K562 (cell line): ENCODE measurements around the gene TGM5. TPM values are rescaled to one million over a fixed set of nuclear protein-coding genes. Genes with fewer than 3 reads are reported as not detected.

ENCODE experiments used
- ATAC-seq: fragments of 200-7000 bp; cut with Tn5 transposase; 3 replicates; pipeline ENCODE4 v1.9.1; 2020; ENCODE audit warnings: moderate library complexity
- BruUV-seq: library from RNA; stranded (reverse); fragments of 400-500 nt; replicated peaks from 2 replicates; lab custom pipeline; 2021; lab: Mats Ljungman, UMichigan
- CTCF ChIA-PET: fragments of 300-600 bp; formaldehyde crosslinking; extraction: SDS; loops from one replicate; lab custom pipeline; 2021; ENCODE audit warnings: low intra/inter-chr PET ratio; lab: Yijun Ruan, JAX
- POLR2A ChIA-PET: fragments of 300-600, 350-650 bp; sonication (Branson Sonifier 250); formaldehyde crosslinking; extraction: SDS; loops from one replicate; lab custom pipeline; 2021; ENCODE audit warnings: antibody characterized with exemption, inconsistent platforms; lab: Yijun Ruan, JAX
- DNase-seq, 4 experiments: peaks; one replicate each; pipeline versions ENCODE4 v3.0.0 to v3.0.0-alpha.2; 2011 to 2018; ENCODE audit warnings: low spot score in 3 of 4, mixed read lengths in 3 of 4; ENCODE audit errors: extremely low read depth in 1 of 4
- FAIRE-seq: peaks from 2 replicates; lab custom pipeline; 2011; peaks lifted over from hg19 to GRCh38; lab: Jason Lieb, UNC
- H2AFZ ChIP-seq: 2 replicates; pipeline ENCODE4 v1.6.0; 2011; ENCODE audit warnings: low read depth, low read length, control low read depth, inconsistent platforms
- H3K27ac ChIP-seq: fragments of 200-600 bp; 3 replicates; pipeline ENCODE4 v1.8.0; 2011; ENCODE audit warnings: low read depth, mild to moderate bottlenecking, control low read depth, inconsistent platforms, low read length, moderate library complexity, mixed read lengths; ENCODE audit errors: extremely low read depth
- H3K27me3 ChIP-seq, 2 experiments: fragments of 300-600 bp in 1 of 2; 2 replicates in 1 of 2; 3 replicates in 1 of 2; pipeline versions ENCODE4 v1.6.0 to v1.8.0; 2011; ENCODE audit warnings: inconsistent platforms in 2 of 2, low read length in 2 of 2, mild to moderate bottlenecking in 1 of 2, mixed read lengths in 1 of 2, moderate library complexity in 1 of 2; ENCODE audit not compliant: control insufficient read depth in 2 of 2, insufficient read depth in 2 of 2
- H3K36me3 ChIP-seq: fragments of 300-600 bp; 3 replicates; pipeline ENCODE4 v1.8.0; 2011; ENCODE audit warnings: mild to moderate bottlenecking, low read length, inconsistent platforms; ENCODE audit not compliant: control insufficient read depth, insufficient read depth
- H3K4me1 ChIP-seq, 2 experiments: fragments of 200-600 bp in 1 of 2; replicated peaks in 1 of 2; 2 replicates in 1 of 2; 3 replicates in 1 of 2; pipeline versions ENCODE4 v1.5.1 to v1.8.0; 2011; ENCODE audit warnings: inconsistent platforms in 2 of 2, low read length in 2 of 2, mild to moderate bottlenecking in 1 of 2, mixed read lengths in 1 of 2, moderate library complexity in 1 of 2; ENCODE audit not compliant: control insufficient read depth in 2 of 2, insufficient read depth in 2 of 2
- H3K4me2 ChIP-seq: 2 replicates; pipeline ENCODE4 v1.6.1; 2011; ENCODE audit warnings: low read length, control low read depth, inconsistent platforms, mixed read lengths; ENCODE audit not compliant: insufficient read depth
- H3K4me3 ChIP-seq: fragments of 200-600 bp; sonication (generic), shearing (Covaris generic); 2 replicates; pipeline ENCODE4 v1.5.1; 2016; ENCODE audit warnings: control low read depth, inconsistent platforms
- H3K79me2 ChIP-seq: fragments of 200-600 bp; 3 replicates; pipeline ENCODE4 v1.8.0; 2011; ENCODE audit warnings: low read length, inconsistent platforms; ENCODE audit not compliant: control insufficient read depth, insufficient read depth
- H3K9ac ChIP-seq, 2 experiments: 2 replicates each; pipeline versions ENCODE4 v1.6.0 to v1.6.1; 2011; ENCODE audit warnings: low read depth in 2 of 2, low read length in 2 of 2, control low read depth in 1 of 2, inconsistent platforms in 1 of 2, mild to moderate bottlenecking in 1 of 2, mixed read lengths in 1 of 2; ENCODE audit not compliant: insufficient read depth in 1 of 2
- H3K9me1 ChIP-seq: one replicate; pipeline ENCODE4 v1.6.0; 2011; ENCODE audit warnings: inconsistent platforms, mild to moderate bottlenecking, low read length, moderate library complexity; ENCODE audit not compliant: control insufficient read depth, insufficient read depth
- H3K9me3 ChIP-seq: replicated peaks from 2 replicates; pipeline ENCODE4 v1.5.1; 2011; ENCODE audit warnings: low read depth, low read length, inconsistent platforms; ENCODE audit not compliant: control insufficient read depth, insufficient read depth
- H4K20me1 ChIP-seq: replicated peaks from 2 replicates; pipeline ENCODE4 v1.6.1; 2011; ENCODE audit warnings: low read length, inconsistent platforms, mixed read lengths; ENCODE audit not compliant: control insufficient read depth, insufficient read depth
- CBX1 ChIP-seq: sonication (generic); IDR thresholded peaks from 2 replicates; pipeline ENCODE4 v1.6.1; 2016; ENCODE audit warnings: antibody characterized with exemption, low read depth, mild to moderate bottlenecking
- FOXJ2 ChIP-seq: fragments of 200-800 bp; sonication (Bioruptor generic); IDR thresholded peaks from 2 replicates; pipeline ENCODE4 v1.6.1; 2016; ENCODE audit warnings: missing genetic modification characterization, missing compliant biosample characterization
- NFE2 ChIP-seq: IDR thresholded peaks from 2 replicates; pipeline ENCODE4 v1.6.1; 2014; ENCODE audit warnings: antibody characterized with exemption, low read depth
- PHTF2 ChIP-seq: fragments of 250-450 bp; sonication (Bioruptor Pico); IDR thresholded peaks from 2 replicates; pipeline ENCODE4 v1.5.0; 2021; ENCODE audit warnings: mild to moderate bottlenecking
- SUPT5H ChIP-seq: fragments of 450-650 bp; IDR thresholded peaks from 2 replicates; pipeline ENCODE4 v1.6.1; 2016
- THRAP3 ChIP-seq: fragments of 450-650 bp; IDR thresholded peaks from 2 replicates; pipeline ENCODE4 v1.6.1; 2016; ENCODE audit warnings: mild to moderate bottlenecking, inconsistent platforms, borderline replicate concordance
- ZNF695 ChIP-seq: fragments of 450-650 bp; formaldehyde crosslinking; IDR thresholded peaks from 2 replicates; pipeline ENCODE4 v1.4.0; 2020; ENCODE audit warnings: mild to moderate bottlenecking, moderate library complexity
- ZNF830 ChIP-seq: fragments of 250-450 bp; sonication (Bioruptor Pico); IDR thresholded peaks from 2 replicates; pipeline ENCODE4 v1.5.0; 2021; ENCODE audit warnings: mild to moderate bottlenecking
- WGBS: fragments of 100-300 bp; shearing (Covaris generic); methylation state at CpG from one replicate; pipeline ENCODE4 v1.1.6; 2016; ENCODE audit warnings: low coverage, mixed read lengths; ENCODE audit not compliant: insufficient coverage; ENCODE audit errors: missing lambda C conversion rate; 5-methylcytosine and 5-hydroxymethylcytosine counted together
- in situ Hi-C: fragments of 300-500 bp; cut with MboI; formaldehyde crosslinking; loops from 4 replicates; pipeline ENCODE4 v1.15.0; 2018; ENCODE audit warnings: inconsistent platforms, mixed read lengths
- intact Hi-C: fragments of 100-400 bp; cut with micrococcal nuclease; formaldehyde crosslinking; loops from 2 replicates; pipeline ENCODE4 v1.14.2; 2022
- polyA plus RNA-seq, 8 experiments: library from polyadenylated mRNA; depleted of rRNA in 4 of 8; stranded (reverse) in 5 of 8; unstranded in 3 of 8; fragments of >200 nt; fragmentation: Nextera tagmentation in 2 of 8; fragmentation: Illumina TruSeq in 1 of 8; extraction: Ambion mirVana in 2 of 8; extraction: Trizol in 1 of 8; gene quantifications; 2 replicates each; pipeline versions ENCODE4 v1.2.1 to v1.2.3, GENCODE V29; 2011 to 2014; ENCODE audit warnings: inconsistent platforms in 1 of 8, missing spikeins in 1 of 8
- total RNA-seq, 7 experiments: library from RNA; depleted of rRNA in 6 of 7; stranded (reverse); fragments of >200 nt in 6 of 7; fragmentation: Illumina TruSeq in 2 of 7; extraction: Trizol in 2 of 7; gene quantifications; 2 replicates each; pipeline versions ENCODE4 v1.2.1 to v1.2.3, GENCODE V29; 2011 to 2021; ENCODE audit warnings: low replicate concordance in 1 of 7
- TF ChIP-seq, protein P1 (sequence below): fragments of 450-650 bp; IDR thresholded peaks from 2 replicates; pipeline ENCODE4 v1.6.1; 2016; ENCODE audit warnings: low read depth
- TF ChIP-seq, protein P2 (sequence below): fragments of 450-650 bp; IDR thresholded peaks from 2 replicates; pipeline ENCODE4 v1.6.1; 2016; ENCODE audit warnings: borderline replicate concordance
- TF ChIP-seq, protein P3 (sequence below): fragments of 450-650 bp; IDR thresholded peaks from 2 replicates; pipeline ENCODE4 v1.7.0; 2016; ENCODE audit warnings: borderline replicate concordance

Gene TGM5
- total and polyA plus RNA-seq, 9 of the 15 experiments (the other 6 are each of a cell fraction or from before 2014, with no cell fraction given): 0.03 to 0.10 (median 0.07) TPM; not detected in 6

DNA sequence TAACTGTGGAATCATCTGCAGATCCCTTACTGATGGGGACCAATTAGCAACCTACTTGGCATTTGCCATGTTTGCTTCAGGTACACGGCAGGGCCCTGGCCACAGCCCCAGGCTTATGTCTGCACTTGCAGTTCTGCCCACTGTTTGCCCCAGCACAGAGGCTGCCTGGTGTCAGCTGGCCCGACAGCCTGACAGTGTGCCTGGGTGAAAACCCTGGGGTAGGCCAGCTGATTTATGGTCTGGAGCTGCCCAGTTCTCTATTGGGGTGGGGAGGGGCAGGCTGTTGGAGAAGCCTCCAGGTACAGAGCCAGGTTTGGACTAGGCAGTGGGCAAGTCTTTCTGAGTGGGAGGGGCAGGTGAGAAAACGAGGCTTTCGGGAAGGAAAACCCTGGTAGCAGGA is 11.2 kb upstream of the TGM5 start:
- no peaks in the 10 kb centered on the region; a peak in 1 of 5 replicates for H3K4me1 ChIP-seq
- TF ChIP-seq, protein P1, sequence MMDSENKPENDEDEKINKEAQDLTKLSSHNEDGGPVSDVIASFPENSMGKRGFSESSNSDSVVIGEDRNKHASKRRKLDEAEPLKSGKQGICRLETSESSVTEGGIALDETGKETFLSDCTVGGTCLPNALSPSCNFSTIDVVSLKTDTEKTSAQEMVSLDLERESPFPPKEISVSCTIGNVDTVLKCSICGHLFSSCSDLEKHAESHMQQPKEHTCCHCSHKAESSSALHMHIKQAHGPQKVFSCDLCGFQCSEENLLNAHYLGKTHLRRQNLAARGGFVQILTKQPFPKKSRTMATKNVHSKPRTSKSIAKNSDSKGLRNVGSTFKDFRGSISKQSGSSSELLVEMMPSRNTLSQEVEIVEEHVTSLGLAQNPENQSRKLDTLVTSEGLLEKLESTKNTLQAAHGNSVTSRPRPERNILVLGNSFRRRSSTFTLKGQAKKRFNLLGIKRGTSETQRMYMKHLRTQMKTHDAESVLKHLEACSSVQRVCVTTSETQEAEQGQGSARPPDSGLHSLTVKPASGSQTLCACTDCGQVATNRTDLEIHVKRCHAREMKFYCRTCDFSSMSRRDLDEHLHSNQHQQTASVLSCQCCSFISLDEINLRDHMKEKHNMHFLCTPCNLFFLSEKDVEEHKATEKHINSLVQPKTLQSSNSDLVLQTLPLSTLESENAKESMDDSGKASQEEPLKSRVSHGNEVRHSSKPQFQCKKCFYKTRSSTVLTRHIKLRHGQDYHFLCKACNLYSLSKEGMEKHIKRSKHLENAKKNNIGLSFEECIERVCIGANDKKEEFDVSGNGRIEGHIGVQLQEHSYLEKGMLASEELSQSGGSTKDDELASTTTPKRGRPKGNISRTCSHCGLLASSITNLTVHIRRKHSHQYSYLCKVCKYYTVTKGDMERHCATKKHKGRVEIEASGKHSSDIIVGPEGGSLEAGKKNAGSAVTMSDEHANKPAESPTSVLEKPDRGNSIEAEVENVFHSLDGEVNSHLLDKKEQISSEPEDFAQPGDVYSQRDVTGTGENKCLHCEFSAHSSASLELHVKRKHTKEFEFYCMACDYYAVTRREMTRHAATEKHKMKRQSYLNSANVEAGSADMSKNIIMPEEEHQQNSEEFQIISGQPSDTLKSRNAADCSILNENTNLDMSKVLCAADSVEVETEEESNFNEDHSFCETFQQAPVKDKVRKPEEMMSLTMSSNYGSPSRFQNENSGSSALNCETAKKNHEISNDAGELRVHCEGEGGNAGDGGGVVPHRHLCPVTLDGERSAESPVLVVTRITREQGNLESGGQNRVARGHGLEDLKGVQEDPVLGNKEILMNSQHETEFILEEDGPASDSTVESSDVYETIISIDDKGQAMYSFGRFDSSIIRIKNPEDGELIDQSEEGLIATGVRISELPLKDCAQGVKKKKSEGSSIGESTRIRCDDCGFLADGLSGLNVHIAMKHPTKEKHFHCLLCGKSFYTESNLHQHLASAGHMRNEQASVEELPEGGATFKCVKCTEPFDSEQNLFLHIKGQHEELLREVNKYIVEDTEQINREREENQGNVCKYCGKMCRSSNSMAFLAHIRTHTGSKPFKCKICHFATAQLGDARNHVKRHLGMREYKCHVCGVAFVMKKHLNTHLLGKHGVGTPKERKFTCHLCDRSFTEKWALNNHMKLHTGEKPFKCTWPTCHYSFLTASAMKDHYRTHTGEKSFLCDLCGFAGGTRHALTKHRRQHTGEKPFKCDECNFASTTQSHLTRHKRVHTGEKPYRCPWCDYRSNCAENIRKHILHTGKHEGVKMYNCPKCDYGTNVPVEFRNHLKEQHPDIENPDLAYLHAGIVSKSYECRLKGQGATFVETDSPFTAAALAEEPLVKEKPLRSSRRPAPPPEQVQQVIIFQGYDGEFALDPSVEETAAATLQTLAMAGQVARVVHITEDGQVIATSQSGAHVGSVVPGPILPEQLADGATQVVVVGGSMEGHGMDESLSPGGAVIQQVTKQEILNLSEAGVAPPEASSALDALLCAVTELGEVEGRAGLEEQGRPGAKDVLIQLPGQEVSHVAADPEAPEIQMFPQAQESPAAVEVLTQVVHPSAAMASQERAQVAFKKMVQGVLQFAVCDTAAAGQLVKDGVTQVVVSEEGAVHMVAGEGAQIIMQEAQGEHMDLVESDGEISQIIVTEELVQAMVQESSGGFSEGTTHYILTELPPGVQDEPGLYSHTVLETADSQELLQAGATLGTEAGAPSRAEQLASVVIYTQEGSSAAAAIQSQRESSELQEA: no peak
- no peak for TF ChIP-seq SUPT5H
- TF ChIP-seq ZNF830 (CRISPR knock-in tag): no peak
- no peak for TF ChIP-seq CBX1
- TF ChIP-seq NFE2: no peak
- no peak for TF ChIP-seq PHTF2 (CRISPR knock-in tag)
- no peak for TF ChIP-seq ZNF695 (CRISPR knock-in tag)
- TF ChIP-seq, protein P2, sequence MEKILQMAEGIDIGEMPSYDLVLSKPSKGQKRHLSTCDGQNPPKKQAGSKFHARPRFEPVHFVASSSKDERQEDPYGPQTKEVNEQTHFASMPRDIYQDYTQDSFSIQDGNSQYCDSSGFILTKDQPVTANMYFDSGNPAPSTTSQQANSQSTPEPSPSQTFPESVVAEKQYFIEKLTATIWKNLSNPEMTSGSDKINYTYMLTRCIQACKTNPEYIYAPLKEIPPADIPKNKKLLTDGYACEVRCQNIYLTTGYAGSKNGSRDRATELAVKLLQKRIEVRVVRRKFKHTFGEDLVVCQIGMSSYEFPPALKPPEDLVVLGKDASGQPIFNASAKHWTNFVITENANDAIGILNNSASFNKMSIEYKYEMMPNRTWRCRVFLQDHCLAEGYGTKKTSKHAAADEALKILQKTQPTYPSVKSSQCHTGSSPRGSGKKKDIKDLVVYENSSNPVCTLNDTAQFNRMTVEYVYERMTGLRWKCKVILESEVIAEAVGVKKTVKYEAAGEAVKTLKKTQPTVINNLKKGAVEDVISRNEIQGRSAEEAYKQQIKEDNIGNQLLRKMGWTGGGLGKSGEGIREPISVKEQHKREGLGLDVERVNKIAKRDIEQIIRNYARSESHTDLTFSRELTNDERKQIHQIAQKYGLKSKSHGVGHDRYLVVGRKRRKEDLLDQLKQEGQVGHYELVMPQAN: no peak
- TF ChIP-seq FOXJ2 (tag): no peak
- no peak for TF ChIP-seq THRAP3
- TF ChIP-seq, protein P3, sequence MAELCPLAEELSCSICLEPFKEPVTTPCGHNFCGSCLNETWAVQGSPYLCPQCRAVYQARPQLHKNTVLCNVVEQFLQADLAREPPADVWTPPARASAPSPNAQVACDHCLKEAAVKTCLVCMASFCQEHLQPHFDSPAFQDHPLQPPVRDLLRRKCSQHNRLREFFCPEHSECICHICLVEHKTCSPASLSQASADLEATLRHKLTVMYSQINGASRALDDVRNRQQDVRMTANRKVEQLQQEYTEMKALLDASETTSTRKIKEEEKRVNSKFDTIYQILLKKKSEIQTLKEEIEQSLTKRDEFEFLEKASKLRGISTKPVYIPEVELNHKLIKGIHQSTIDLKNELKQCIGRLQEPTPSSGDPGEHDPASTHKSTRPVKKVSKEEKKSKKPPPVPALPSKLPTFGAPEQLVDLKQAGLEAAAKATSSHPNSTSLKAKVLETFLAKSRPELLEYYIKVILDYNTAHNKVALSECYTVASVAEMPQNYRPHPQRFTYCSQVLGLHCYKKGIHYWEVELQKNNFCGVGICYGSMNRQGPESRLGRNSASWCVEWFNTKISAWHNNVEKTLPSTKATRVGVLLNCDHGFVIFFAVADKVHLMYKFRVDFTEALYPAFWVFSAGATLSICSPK: no peak

More for the DNA sequence above, 11.2 kb upstream of the TGM5 start:
- no peaks in the 10 kb centered on the region for H3K9me1 ChIP-seq
- no peak overlapping the region for H3K9ac ChIP-seq
- peaks cover 56 to 80% of the 10 kb centered on the region in 2 experiments; a peak in 4 of 5 replicates for H3K27me3 ChIP-seq
- no peaks in the 10 kb centered on the region for H3K79me2 ChIP-seq
- H3K27ac ChIP-seq: no peak overlapping the region
- no peak overlapping the region for H3K4me2 ChIP-seq
- intact Hi-C loops (no loop called here), in situ Hi-C loops (loop anchor here (5.0 to 10.0 kb wide), 2 partner anchors 71 to 563 kb away; no protein-coding TSS in a partner anchor)
- no TSS peak for BruUV-seq
- H3K36me3 ChIP-seq: no peaks in the 10 kb centered on the region
- ATAC-seq: no peak
- ChIA-PET CTCF (no interaction called here), POLR2A (interaction anchor here (0.7 kb wide), 1 partner anchor 36 kb away, joined by 3 read pairs; no protein-coding TSS in a partner anchor)
- FAIRE-seq: no peak
- no peak for DNase-seq
- H2AFZ ChIP-seq: no peak overlapping the region
- H3K9me3 ChIP-seq: no peaks in the 10 kb centered on the region
- H4K20me1 ChIP-seq: no peaks in the 10 kb centered on the region; the same call in 1 of the 2 replicates
- H3K4me3 ChIP-seq: no peak overlapping the region
- 0% methylated on average over 4 of the region's 4 CpGs for WGBS
